Liver (tissue), 9 donors: ENCODE measurements around the gene THBD. TPM values are rescaled to one million over a fixed set of nuclear protein-coding genes. Genes with fewer than 3 reads are reported as not detected.

Experiments
- DNase-seq: peaks from one replicate; pipeline ENCODE4 v3.0.0-alpha.2; 2017; ENCODE audit warnings: low spot score
- H3K27ac ChIP-seq, 2 donors: one replicate each; pipeline ENCODE4 v1.7.0; 2013; ENCODE audit warnings: inconsistent platforms in 2 of 2, low read length in 2 of 2, control low read depth in 1 of 2, low read depth in 1 of 2, mild to moderate bottlenecking in 1 of 2
- H3K27me3 ChIP-seq, 4 donors: one replicate each; pipeline versions ENCODE4 v1.6.1 to v1.7.0; 2013; ENCODE audit warnings: low read length in 3 of 4, inconsistent platforms in 1 of 4, mild to moderate bottlenecking in 1 of 4, moderate library complexity in 1 of 4; ENCODE audit not compliant: control insufficient read depth in 4 of 4, insufficient read depth in 4 of 4
- H3K36me3 ChIP-seq, 4 donors: one replicate each; pipeline versions ENCODE4 v1.6.1 to v1.7.0; 2013; ENCODE audit warnings: low read length in 3 of 4, mild to moderate bottlenecking in 3 of 4, low read depth in 1 of 4, moderate library complexity in 1 of 4; ENCODE audit not compliant: control insufficient read depth in 4 of 4, insufficient read depth in 3 of 4
- H3K4me1 ChIP-seq, 4 donors: one replicate each; pipeline versions ENCODE4 v1.6.1 to v1.7.0; 2013; ENCODE audit warnings: low read length in 3 of 4, mild to moderate bottlenecking in 3 of 4, moderate library complexity in 1 of 4; ENCODE audit not compliant: control insufficient read depth in 4 of 4, insufficient read depth in 4 of 4
- H3K4me3 ChIP-seq, 3 donors: one replicate each; pipeline versions ENCODE4 v1.6.1 to v1.7.0; 2013; ENCODE audit warnings: low read length in 3 of 3, control low read depth in 1 of 3, low read depth in 1 of 3, mild to moderate bottlenecking in 1 of 3
- H3K9ac ChIP-seq, 2 donors: one replicate each; pipeline ENCODE4 v1.7.0; 2013; ENCODE audit warnings: low read length in 2 of 2, mild to moderate bottlenecking in 2 of 2, moderate library complexity in 2 of 2, control low read depth in 1 of 2, low read depth in 1 of 2
- H3K9me3 ChIP-seq, 4 donors: one replicate each; pipeline versions ENCODE4 v1.6.1 to v1.7.0; 2013; ENCODE audit warnings: low read length in 3 of 4; ENCODE audit not compliant: control insufficient read depth in 4 of 4
- EGR1 ChIP-seq, 2 donors: IDR thresholded peaks; 2 replicates each; pipeline ENCODE4 v1.6.1; 2016 to 2018; ENCODE audit warnings: antibody characterized with exemption in 2 of 2, low read depth in 2 of 2
- FOXA1 ChIP-seq: IDR thresholded peaks from 2 replicates; pipeline ENCODE4 v1.6.1; 2016; ENCODE audit warnings: antibody characterized with exemption
- FOXA2 ChIP-seq: IDR thresholded peaks from 2 replicates; pipeline ENCODE4 v1.6.1; 2016; ENCODE audit warnings: antibody characterized with exemption
- GABPA ChIP-seq, 2 donors: IDR thresholded peaks in 1 of 2; conservative IDR thresholded peaks in 1 of 2; 2 replicates each; pipeline ENCODE4 v1.6.1; 2016; ENCODE audit warnings: antibody characterized with exemption in 2 of 2, mild to moderate bottlenecking in 1 of 2, moderate library complexity in 1 of 2
- JUND ChIP-seq, 2 donors: IDR thresholded peaks; 2 replicates each; pipeline ENCODE4 v1.6.1; 2016; ENCODE audit warnings: antibody characterized with exemption in 2 of 2
- NR2F2 ChIP-seq: IDR thresholded peaks from 2 replicates; pipeline ENCODE4 v1.6.1; 2016; ENCODE audit warnings: antibody characterized with exemption
- RAD21 ChIP-seq, 2 donors: IDR thresholded peaks; 2 replicates each; pipeline ENCODE4 v1.6.1; 2016; ENCODE audit warnings: antibody characterized with exemption in 2 of 2, mild to moderate bottlenecking in 2 of 2
- RXRA ChIP-seq, 2 donors: IDR thresholded peaks; 2 replicates each; pipeline ENCODE4 v1.6.1; 2017 to 2018; ENCODE audit warnings: antibody characterized with exemption in 2 of 2, mild to moderate bottlenecking in 1 of 2
- SP1 ChIP-seq: IDR thresholded peaks from 2 replicates; pipeline ENCODE4 v1.6.1; 2018; ENCODE audit warnings: antibody characterized with exemption, mild to moderate bottlenecking
- TAF1 ChIP-seq: conservative IDR thresholded peaks from 2 replicates; pipeline ENCODE4 v1.6.1; 2016; ENCODE audit warnings: antibody characterized with exemption, mild to moderate bottlenecking
- YY1 ChIP-seq: IDR thresholded peaks from 2 replicates; pipeline ENCODE4 v1.6.1; 2016; ENCODE audit warnings: antibody characterized with exemption, mild to moderate bottlenecking
- WGBS: extraction: QIAGEN DNeasy Blood & Tissue Kit; methylation state at CpG from one replicate; pipeline ENCODE4 v1.1.7; 2013; 5-methylcytosine and 5-hydroxymethylcytosine counted together
- polyA plus RNA-seq, 2 donors: library from polyadenylated mRNA; stranded (reverse) in 1 of 2; unstranded in 1 of 2; fragments of 200-250 nt in 1 of 2; fragments of >200 nt in 1 of 2; fragmentation: Nextera tagmentation in 1 of 2; extraction: Ambion mirVana in 1 of 2; gene quantifications; one replicate each; pipeline versions ENCODE4 v1.2.1 to v1.2.3, GENCODE V29; 2013 to 2015
- total RNA-seq, 2 donors: library from RNA; depleted of rRNA; stranded (reverse); fragments of >200 nt; gene quantifications; one replicate each; pipeline ENCODE4 v1.2.3, GENCODE V29; 2014
- TF ChIP-seq, protein P1 (sequence below): IDR thresholded peaks from 2 replicates; pipeline ENCODE4 v1.6.1; 2016; ENCODE audit warnings: antibody characterized with exemption, mild to moderate bottlenecking
- TF ChIP-seq, protein P2 (sequence below): fragments of 150-350 bp; IDR thresholded peaks from 2 replicates; pipeline ENCODE4 v1.5.1; 2017; ENCODE audit warnings: improper control_type of control experiment, low read depth, low read length; ENCODE audit not compliant: missing input control
- TF ChIP-seq, protein P3 (sequence below): IDR thresholded peaks from 2 replicates; pipeline ENCODE4 v1.6.1; 2016; ENCODE audit warnings: antibody characterized with exemption
- TF ChIP-seq, protein P4 (sequence below): IDR thresholded peaks from 2 replicates; pipeline ENCODE4 v1.6.1; 2016; ENCODE audit warnings: antibody characterized with exemption
- TF ChIP-seq, protein P5 (sequence below): IDR thresholded peaks from 2 replicates; pipeline ENCODE4 v1.6.1; 2016; ENCODE audit warnings: antibody characterized with exemption
- donor health status: healthy.
- donor health status: healthy.
- donor health status: healthy.
- donor health status: healthy.
- donor health status: healthy.

The THBD gene
- total and polyA plus RNA-seq, 4 donors = 1.4 to 6.6 (median 3.1) TPM

DNA sequence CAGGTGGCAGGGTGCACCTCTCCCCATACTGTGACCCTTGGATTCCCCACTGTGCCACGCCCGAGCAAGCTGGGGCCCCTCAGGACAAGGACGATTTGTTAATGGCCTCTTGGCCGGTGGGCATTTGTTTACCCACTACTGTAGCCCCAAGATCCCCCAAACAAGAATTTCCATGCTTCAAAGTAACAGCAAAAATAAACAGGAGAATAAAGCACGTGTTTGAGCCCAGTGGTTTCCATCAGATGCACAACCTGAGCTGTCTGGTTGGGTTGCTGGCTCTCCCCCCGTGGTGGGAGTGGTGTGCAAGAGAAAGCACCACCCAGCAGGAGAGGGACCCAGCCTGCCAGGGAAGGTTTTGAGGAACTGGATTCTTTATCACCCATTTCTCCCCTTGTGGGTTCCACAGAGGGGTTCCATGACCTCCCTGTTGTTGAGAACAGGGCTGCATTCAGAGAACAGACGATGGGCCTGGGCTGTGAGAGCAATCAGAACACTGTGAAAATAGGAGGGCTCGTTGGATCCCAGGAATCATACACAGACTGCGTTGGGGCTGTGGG, 31.9 kb upstream of the THBD start (continued):
- TF ChIP-seq, protein P1, sequence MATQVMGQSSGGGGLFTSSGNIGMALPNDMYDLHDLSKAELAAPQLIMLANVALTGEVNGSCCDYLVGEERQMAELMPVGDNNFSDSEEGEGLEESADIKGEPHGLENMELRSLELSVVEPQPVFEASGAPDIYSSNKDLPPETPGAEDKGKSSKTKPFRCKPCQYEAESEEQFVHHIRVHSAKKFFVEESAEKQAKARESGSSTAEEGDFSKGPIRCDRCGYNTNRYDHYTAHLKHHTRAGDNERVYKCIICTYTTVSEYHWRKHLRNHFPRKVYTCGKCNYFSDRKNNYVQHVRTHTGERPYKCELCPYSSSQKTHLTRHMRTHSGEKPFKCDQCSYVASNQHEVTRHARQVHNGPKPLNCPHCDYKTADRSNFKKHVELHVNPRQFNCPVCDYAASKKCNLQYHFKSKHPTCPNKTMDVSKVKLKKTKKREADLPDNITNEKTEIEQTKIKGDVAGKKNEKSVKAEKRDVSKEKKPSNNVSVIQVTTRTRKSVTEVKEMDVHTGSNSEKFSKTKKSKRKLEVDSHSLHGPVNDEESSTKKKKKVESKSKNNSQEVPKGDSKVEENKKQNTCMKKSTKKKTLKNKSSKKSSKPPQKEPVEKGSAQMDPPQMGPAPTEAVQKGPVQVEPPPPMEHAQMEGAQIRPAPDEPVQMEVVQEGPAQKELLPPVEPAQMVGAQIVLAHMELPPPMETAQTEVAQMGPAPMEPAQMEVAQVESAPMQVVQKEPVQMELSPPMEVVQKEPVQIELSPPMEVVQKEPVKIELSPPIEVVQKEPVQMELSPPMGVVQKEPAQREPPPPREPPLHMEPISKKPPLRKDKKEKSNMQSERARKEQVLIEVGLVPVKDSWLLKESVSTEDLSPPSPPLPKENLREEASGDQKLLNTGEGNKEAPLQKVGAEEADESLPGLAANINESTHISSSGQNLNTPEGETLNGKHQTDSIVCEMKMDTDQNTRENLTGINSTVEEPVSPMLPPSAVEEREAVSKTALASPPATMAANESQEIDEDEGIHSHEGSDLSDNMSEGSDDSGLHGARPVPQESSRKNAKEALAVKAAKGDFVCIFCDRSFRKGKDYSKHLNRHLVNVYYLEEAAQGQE = no peak
- no peak for TF ChIP-seq NR2F2
- TF ChIP-seq SP1 = no peak

DNA sequence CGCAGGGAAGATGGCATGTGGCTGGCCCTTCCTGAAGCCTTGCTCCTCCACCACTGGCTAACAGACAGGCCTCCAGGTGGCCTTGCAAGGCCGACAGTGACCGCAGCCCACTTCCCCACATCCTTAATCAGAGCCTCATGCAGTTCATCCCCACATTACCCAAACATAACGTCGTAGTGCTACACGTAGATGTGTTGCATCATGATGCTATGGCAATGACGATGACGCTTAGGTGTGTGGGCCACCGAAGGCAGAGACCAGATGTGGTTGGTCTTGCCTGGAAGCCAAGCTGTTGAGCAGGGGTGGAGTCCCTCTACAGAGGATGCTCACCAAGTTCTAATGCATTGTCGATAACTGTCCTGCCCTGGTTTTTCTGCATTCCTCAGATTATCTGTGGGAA, 31.0 kb upstream of the THBD start:
- Histone ChIP-seq H3K4me3 (no peak overlapping the region), H3K27ac (no peak overlapping the region), H3K4me1 (peaks cover 0 to 3% (median 0%) of the 10 kb centered on the region in 4 donors), H3K27me3 (no peaks in the 10 kb centered on the region), H3K9ac (no peak overlapping the region), H3K36me3 (no peaks in the 10 kb centered on the region), H3K9me3 (no peaks in the 10 kb centered on the region)
- 83% methylated on average over 10 of the region's 10 CpGs for WGBS
- TF ChIP-seq, protein P2, sequence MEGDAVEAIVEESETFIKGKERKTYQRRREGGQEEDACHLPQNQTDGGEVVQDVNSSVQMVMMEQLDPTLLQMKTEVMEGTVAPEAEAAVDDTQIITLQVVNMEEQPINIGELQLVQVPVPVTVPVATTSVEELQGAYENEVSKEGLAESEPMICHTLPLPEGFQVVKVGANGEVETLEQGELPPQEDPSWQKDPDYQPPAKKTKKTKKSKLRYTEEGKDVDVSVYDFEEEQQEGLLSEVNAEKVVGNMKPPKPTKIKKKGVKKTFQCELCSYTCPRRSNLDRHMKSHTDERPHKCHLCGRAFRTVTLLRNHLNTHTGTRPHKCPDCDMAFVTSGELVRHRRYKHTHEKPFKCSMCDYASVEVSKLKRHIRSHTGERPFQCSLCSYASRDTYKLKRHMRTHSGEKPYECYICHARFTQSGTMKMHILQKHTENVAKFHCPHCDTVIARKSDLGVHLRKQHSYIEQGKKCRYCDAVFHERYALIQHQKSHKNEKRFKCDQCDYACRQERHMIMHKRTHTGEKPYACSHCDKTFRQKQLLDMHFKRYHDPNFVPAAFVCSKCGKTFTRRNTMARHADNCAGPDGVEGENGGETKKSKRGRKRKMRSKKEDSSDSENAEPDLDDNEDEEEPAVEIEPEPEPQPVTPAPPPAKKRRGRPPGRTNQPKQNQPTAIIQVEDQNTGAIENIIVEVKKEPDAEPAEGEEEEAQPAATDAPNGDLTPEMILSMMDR = no peak
- TF ChIP-seq FOXA1 (no peak), NR2F2 (no peak), EGR1 (IDR thresholded peaks at IDR 0.05; ENCODE audit: low read depth in 2 of 2) (no peak)
- DNase-seq = no peak

DNA sequence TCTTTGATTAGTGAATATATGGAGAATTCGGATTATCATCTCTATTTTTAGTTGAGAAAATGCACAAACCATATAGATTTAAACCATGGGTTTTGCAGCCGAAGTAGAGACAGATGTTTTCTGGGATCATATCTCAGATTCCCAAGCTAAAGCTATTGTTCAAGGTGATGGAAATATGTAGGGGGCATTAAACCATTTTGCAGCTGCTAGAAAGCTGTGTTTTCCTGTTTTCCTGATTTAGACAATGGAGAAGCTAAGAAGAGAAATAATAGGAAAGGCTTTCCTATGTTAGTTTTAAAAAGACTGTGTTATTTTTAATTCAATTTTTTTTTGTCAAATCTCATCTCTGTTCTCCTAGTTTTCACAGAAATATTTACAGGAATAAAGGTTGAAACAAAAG, 30.5 kb upstream of the THBD start:
- no peak overlapping the region for H3K9ac ChIP-seq
- H3K36me3 ChIP-seq = no peaks in the 10 kb centered on the region
- no peaks in the 10 kb centered on the region for H3K27me3 ChIP-seq
- DNase-seq = no peak
- H3K27ac ChIP-seq = no peak overlapping the region
- H3K4me3 ChIP-seq = no peak overlapping the region
- WGBS = 54% methylated on average over 2 of the region's 2 CpGs
- no peaks in the 10 kb centered on the region for H3K9me3 ChIP-seq
- H3K4me1 ChIP-seq = peaks cover 0 to 3% (median 0%) of the 10 kb centered on the region in 4 donors
- TF ChIP-seq, protein P2 = no peak
- TF ChIP-seq, protein P3, sequence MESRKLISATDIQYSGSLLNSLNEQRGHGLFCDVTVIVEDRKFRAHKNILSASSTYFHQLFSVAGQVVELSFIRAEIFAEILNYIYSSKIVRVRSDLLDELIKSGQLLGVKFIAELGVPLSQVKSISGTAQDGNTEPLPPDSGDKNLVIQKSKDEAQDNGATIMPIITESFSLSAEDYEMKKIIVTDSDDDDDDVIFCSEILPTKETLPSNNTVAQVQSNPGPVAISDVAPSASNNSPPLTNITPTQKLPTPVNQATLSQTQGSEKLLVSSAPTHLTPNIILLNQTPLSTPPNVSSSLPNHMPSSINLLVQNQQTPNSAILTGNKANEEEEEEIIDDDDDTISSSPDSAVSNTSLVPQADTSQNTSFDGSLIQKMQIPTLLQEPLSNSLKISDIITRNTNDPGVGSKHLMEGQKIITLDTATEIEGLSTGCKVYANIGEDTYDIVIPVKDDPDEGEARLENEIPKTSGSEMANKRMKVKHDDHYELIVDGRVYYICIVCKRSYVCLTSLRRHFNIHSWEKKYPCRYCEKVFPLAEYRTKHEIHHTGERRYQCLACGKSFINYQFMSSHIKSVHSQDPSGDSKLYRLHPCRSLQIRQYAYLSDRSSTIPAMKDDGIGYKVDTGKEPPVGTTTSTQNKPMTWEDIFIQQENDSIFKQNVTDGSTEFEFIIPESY = no peak
- TF ChIP-seq GABPA (IDR thresholded peaks at IDR 0.05 in 1 of 2, conservative IDR thresholded peaks at IDR 0.05 in 1 of 2) (no peak), TAF1 (no peak), JUND (IDR thresholded peaks at IDR 0.05) (no peak), SP1 (no peak), RXRA (IDR thresholded peaks at IDR 0.05) (no peak), FOXA2 (no peak), FOXA1 (no peak), RAD21 (IDR thresholded peaks at IDR 0.05) (no peak), NR2F2 (no peak), YY1 (no peak)
- TF ChIP-seq, protein P1 = no peak
- TF ChIP-seq, protein P4, sequence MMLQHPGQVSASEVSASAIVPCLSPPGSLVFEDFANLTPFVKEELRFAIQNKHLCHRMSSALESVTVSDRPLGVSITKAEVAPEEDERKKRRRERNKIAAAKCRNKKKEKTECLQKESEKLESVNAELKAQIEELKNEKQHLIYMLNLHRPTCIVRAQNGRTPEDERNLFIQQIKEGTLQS = no peak
- TF ChIP-seq, protein P5, sequence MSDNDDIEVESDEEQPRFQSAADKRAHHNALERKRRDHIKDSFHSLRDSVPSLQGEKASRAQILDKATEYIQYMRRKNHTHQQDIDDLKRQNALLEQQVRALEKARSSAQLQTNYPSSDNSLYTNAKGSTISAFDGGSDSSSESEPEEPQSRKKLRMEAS = no peak
